Measurements from ENCODE around the gene PCBP3. TPM values are rescaled to one million over a fixed set of nuclear protein-coding genes. Genes with fewer than 3 reads are reported as not detected.

Gene PCBP3
- total RNA-seq, 4 donors from 2014 or later: 0.77 to 8.6 (median 3.2) TPM; not detected in 1

GRCh38 chr21:45845063-45845769 is 201.7 kb downstream of the PCBP3 start:
- TF ChIP-seq CTCF (IDR thresholded peaks at IDR 0.05) (no peak), POLR2A (IDR thresholded peaks at IDR 0.05) (no peak)
- no peaks in the 10 kb centered on the region for H3K36me3 ChIP-seq
- no peaks in the 10 kb centered on the region for H3K9me3 ChIP-seq
- no peak for DNase-seq
- peaks cover 0 to 7% of the 10 kb centered on the region in 2 donors for H3K4me1 ChIP-seq
- H3K27ac ChIP-seq: peak overlapping the region in 1 of 2 donors; percentile 68
- intact Hi-C loops (cut with DNase I; ENCODE audit: low total_unique reads): no loop called here
- no peak overlapping the region for H3K4me3 ChIP-seq
- H3K27me3 ChIP-seq: no peaks in the 10 kb centered on the region

GRCh38 chr21:45845770-45846090 is 202.2 kb downstream of the PCBP3 start:
- Histone ChIP-seq H3K27ac (peak overlapping the region; percentile 68), H3K4me3 (no peak overlapping the region), H3K27me3 (no peaks in the 10 kb centered on the region), H3K4me1 (peaks cover 0 to 7% of the 10 kb centered on the region in 2 donors), H3K9me3 (no peaks in the 10 kb centered on the region), H3K36me3 (no peaks in the 10 kb centered on the region)
- intact Hi-C loops (cut with DNase I; ENCODE audit: low total_unique reads): no loop called here
- no peak for DNase-seq
- TF ChIP-seq POLR2A (IDR thresholded peaks at IDR 0.05): no peak
- TF ChIP-seq CTCF (IDR thresholded peaks at IDR 0.05): no peak

- DNase-seq: peak; percentile 68 to 80
- no peak for TF ChIP-seq POLR2A (IDR thresholded peaks at IDR 0.05)
- TF ChIP-seq CTCF (IDR thresholded peaks at IDR 0.05): no peak
- intact Hi-C loops (cut with DNase I; ENCODE audit: low total_unique reads): no loop called here
- Histone ChIP-seq H3K9me3 (no peaks in the 10 kb centered on the region), H3K36me3 (no peaks in the 10 kb centered on the region), H3K27ac (peak overlapping the region; percentile 68), H3K27me3 (no peaks in the 10 kb centered on the region), H3K4me3 (no peak overlapping the region), H3K4me1 (peaks cover 0 to 7% of the 10 kb centered on the region in 2 donors)
These were observed 203.0 kb downstream of the PCBP3 start for GRCh38 chr21:45846373-45847160.

- Histone ChIP-seq H3K4me3 (no peak overlapping the region), H3K4me1 (peaks cover 0 to 7% of the 10 kb centered on the region in 2 donors), H3K36me3 (no peaks in the 10 kb centered on the region), H3K9me3 (no peaks in the 10 kb centered on the region), H3K27me3 (no peaks in the 10 kb centered on the region), H3K27ac (peak overlapping the region; percentile 68)
- TF ChIP-seq CTCF (IDR thresholded peaks at IDR 0.05): no peak
- TF ChIP-seq POLR2A (IDR thresholded peaks at IDR 0.05): no peak
- intact Hi-C loops (cut with DNase I; ENCODE audit: low total_unique reads): no loop called here
- DNase-seq: no peak
These were observed 204.3 kb downstream of the PCBP3 start for GRCh38 chr21:45847870-45848269.

- TF ChIP-seq POLR2A (IDR thresholded peaks at IDR 0.05) (no peak), CTCF (IDR thresholded peaks at IDR 0.05) (no peak)
- DNase-seq: no peak
- intact Hi-C loops (cut with DNase I; ENCODE audit: low total_unique reads): no loop called here
- H3K9me3 ChIP-seq: no peaks in the 10 kb centered on the region
- H3K4me1 ChIP-seq: peaks cover 0 to 7% of the 10 kb centered on the region in 2 donors
- H3K27me3 ChIP-seq: no peaks in the 10 kb centered on the region
- no peaks in the 10 kb centered on the region for H3K36me3 ChIP-seq
- peak overlapping the region; percentile 68 for H3K27ac ChIP-seq
- no peak overlapping the region for H3K4me3 ChIP-seq
These were observed 204.8 kb downstream of the PCBP3 start for GRCh38 chr21:45848331-45848730.
